Measurements from ENCODE around the gene CD4. TPM values are rescaled to one million over a fixed set of nuclear protein-coding genes. Genes with fewer than 3 reads are reported as not detected.
A peak's percentile ranks its signal among the peaks of the same experiment; 100 is the strongest.

The CD4 gene
- total RNA-seq, 4 donors from 2014 or later, result 3.5 to 8.1 (median 3.9) TPM

GRCh38 chr12:6770094-6770493 lies 19.2 kb upstream of the CD4 start:
- TF ChIP-seq CTCF (IDR thresholded peaks at IDR 0.05), result no peak
- no peak for TF ChIP-seq POLR2A (IDR thresholded peaks at IDR 0.05)
- no peaks in the 10 kb centered on the region for H3K9me3 ChIP-seq
- H3K4me1 ChIP-seq, result peaks cover 20 to 39% of the 10 kb centered on the region in 2 donors
- peak overlapping the region in 1 of 3 donors; percentile 42 for H3K27ac ChIP-seq
- WGBS, 2 donors, result 89% methylated on average over 12 of the region's 12 CpGs
- H3K36me3 ChIP-seq, result peaks cover 9 to 11% of the 10 kb centered on the region in 2 donors
- no peak overlapping the region for H3K4me3 ChIP-seq (replicated peaks in 1 of 3)
- H3K27me3 ChIP-seq, result no peaks in the 10 kb centered on the region
- DNase-seq, result no peak
- intact Hi-C loops (cut with DNase I), result no loop called here

- DNase-seq, result no peak
- TF ChIP-seq POLR2A (IDR thresholded peaks at IDR 0.05) (no peak), CTCF (IDR thresholded peaks at IDR 0.05) (no peak)
- intact Hi-C loops (cut with DNase I), result no loop called here
- Histone ChIP-seq H3K4me1 (peaks cover 15 to 34% of the 10 kb centered on the region in 2 donors), H3K4me3 (replicated peaks in 1 of 3) (no peak overlapping the region), H3K27me3 (no peaks in the 10 kb centered on the region), H3K9me3 (no peaks in the 10 kb centered on the region), H3K36me3 (peaks cover 9 to 11% of the 10 kb centered on the region in 2 donors), H3K27ac (peak overlapping the region in 1 of 3 donors; percentile 42)
- WGBS, 2 donors, result 86 to 88% methylated on average over 10 of the region's 10 CpGs
Measured at GRCh38 chr12:6770600-6770999, 18.7 kb upstream of the CD4 start.

GRCh38 chr12:6771091-6771495 lies 18.2 kb upstream of the CD4 start:
- no peak for TF ChIP-seq CTCF (IDR thresholded peaks at IDR 0.05)
- no peak for TF ChIP-seq POLR2A (IDR thresholded peaks at IDR 0.05)
- Histone ChIP-seq H3K27ac (peak overlapping the region in 1 of 3 donors; percentile 42), H3K36me3 (peaks cover 9 to 11% of the 10 kb centered on the region in 2 donors), H3K27me3 (no peaks in the 10 kb centered on the region), H3K9me3 (no peaks in the 10 kb centered on the region), H3K4me3 (replicated peaks in 1 of 3) (no peak overlapping the region), H3K4me1 (peaks cover 14 to 32% of the 10 kb centered on the region in 2 donors)
- no peak for DNase-seq
- intact Hi-C loops (cut with DNase I), result no loop called here
- WGBS, 2 donors, result 88 to 92% methylated on average over 4 of the region's 4 CpGs

GRCh38 chr12:6771509-6772330 lies 17.6 kb upstream of the CD4 start:
- TF ChIP-seq POLR2A (IDR thresholded peaks at IDR 0.05), result no peak
- no peak for TF ChIP-seq CTCF (IDR thresholded peaks at IDR 0.05)
- Histone ChIP-seq H3K27me3 (no peaks in the 10 kb centered on the region), H3K4me1 (peaks cover 14 to 32% of the 10 kb centered on the region in 2 donors), H3K9me3 (no peaks in the 10 kb centered on the region), H3K36me3 (peaks cover 9 to 11% of the 10 kb centered on the region in 2 donors), H3K27ac (peak overlapping the region in 1 of 3 donors; percentile 42), H3K4me3 (replicated peaks in 1 of 3) (no peak overlapping the region)
- DNase-seq, result no peak
- 86 to 87% methylated on average over 12 of the region's 12 CpGs for WGBS, 2 donors
- intact Hi-C loops (cut with DNase I), result no loop called here

- Histone ChIP-seq H3K27ac (peak within 1 kb of the TSS in 1 of 3 donors; percentile 42), H3K27me3 (no peaks in the 10 kb centered on the region), H3K9me3 (no peaks in the 10 kb centered on the region), H3K4me1 (peaks cover 14 to 32% of the 10 kb centered on the region in 2 donors), H3K4me3 (replicated peaks in 1 of 3) (no peak within 1 kb of the TSS), H3K36me3 (peaks cover 9 to 11% of the 10 kb centered on the region in 2 donors)
- intact Hi-C loops (cut with DNase I), result no loop called here
- 70 to 79% methylated on average over 13 to 15 of the region's 15 CpGs for WGBS, 2 donors
- TF ChIP-seq POLR2A (IDR thresholded peaks at IDR 0.05), result no peak
- TF ChIP-seq CTCF (IDR thresholded peaks at IDR 0.05), result no peak
- no peak for DNase-seq
Measured at GRCh38 chr12:6772331-6772695, 17.0 kb upstream of the CD4 start, which contains the start of gene LAG3. LAG3 (plus strand) TSS chr12:6772520; CDS start chr12:6772853, 333 bp downstream.
